ENCODE measurements around the gene CLUH.
"Not testable (repeated sequence)": the region's sequence is repeated elsewhere in the genome, so short reads cannot be mapped to it uniquely, and the experiment has no call there.

The CLUH gene

GRCh38 chr17:2701161-2701995 is 10.2 kb downstream of the CLUH start:
- H3K4me3 ChIP-seq (ENCODE audit: low read length), result no peak overlapping the region
- DNase-seq (ENCODE audit: low read depth), result no peak
- TF ChIP-seq CTCF (conservative IDR thresholded peaks at IDR 0.05; ENCODE audit: low read length), result no peak

DNA sequence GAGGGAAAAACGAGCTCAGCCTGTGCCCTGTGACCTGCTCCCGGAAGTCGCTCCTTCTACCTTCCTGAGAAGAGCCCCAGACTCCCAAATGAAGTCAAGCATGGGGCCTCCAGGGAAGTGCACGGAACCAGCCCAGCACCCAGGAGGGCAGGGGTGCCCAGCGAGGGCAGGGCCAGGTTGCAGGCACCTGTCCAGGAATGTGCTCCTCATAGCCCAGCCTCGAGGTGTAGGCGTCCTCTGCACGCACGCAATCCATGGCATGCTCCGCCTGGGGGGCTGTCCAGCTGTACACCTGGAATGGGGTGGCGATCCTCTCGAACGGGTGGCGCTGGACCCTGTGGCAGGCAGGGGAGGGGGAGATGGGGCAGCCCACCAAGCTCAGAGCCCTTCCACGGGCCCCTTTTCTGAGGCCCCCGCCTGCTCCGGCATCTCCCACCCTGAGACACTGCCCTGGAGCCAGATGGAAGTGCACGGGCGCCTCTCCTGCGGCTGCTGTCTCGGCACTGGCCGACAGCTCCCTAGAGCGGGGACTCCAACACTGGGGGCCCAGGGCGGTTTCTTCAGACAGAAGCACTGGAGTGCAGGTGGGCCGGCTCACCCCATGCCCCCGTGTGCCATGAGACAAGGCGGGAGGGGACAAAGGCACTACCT is 10.9 kb downstream of the CLUH start:
- no peak overlapping the region for H3K4me3 ChIP-seq (ENCODE audit: low read length)
- no peak for TF ChIP-seq CTCF (conservative IDR thresholded peaks at IDR 0.05; ENCODE audit: low read length)
- no peak for DNase-seq (ENCODE audit: low read depth)

GRCh38 chr17:2700030-2700490 is 11.5 kb downstream of the CLUH start:
- no peak for TF ChIP-seq CTCF (conservative IDR thresholded peaks at IDR 0.05; ENCODE audit: low read length)
- no peak overlapping the region for H3K4me3 ChIP-seq (ENCODE audit: low read length)
- no peak for DNase-seq (ENCODE audit: low read depth)

DNA sequence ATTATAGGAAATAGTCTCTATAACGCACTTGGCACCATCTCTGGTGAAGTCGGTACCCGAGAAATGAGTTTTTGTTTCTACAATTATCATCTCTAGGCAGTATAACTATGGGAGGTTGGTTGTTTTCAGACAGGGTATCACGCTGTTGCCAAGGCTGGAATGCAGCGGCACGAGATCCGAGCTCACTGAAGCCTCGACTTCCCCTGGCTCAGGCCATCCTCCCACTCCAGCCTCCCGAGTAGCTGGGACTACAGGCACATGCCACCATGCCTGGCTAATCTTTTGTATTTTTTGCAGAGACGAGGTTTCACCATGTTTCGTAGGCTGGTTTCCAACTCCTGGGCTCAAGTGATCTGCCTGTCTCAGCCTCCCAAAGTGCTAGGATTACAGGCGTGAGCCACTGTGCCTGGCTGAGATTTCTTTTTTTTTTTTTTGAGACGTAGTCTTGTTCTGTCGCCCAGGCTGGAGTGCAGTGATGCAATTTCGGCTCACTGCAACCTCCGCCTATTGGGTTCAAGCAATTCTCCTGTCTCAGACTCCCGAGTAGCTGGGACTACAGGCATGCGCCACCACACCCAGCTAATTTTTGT is 12.3 kb downstream of the CLUH start:
- not testable (repeated sequence) for H3K4me3 ChIP-seq (ENCODE audit: low read length); DNase-seq (ENCODE audit: low read depth)

DNA sequence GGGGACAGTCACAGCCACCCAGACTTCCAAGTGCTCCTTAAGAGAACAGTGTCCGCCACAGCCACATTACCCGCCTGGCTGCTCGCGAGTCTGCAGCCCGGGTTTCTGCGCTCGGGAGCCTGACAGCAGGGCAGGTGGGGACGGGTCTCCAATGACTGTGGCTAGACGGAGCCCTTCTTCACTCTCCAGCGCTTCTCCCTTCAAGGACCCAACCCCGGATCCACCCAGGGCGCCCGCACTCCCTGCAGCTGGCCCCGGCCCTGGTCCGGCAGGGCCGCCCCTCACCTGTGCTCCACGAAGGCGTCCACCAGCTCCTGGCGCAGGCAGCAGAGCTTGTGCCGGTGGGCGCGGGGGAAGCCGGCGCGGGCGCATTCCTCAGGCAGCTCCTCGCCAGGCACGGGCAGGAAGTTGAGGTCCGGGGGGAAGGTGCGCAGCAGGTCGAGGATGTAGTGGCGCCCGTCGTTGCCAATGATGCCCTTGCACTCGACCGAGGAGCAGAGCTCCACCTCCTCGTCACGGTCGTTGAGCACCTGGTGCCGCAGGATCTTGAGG is 13.9 kb downstream of the CLUH start:
- no peak for TF ChIP-seq CTCF (conservative IDR thresholded peaks at IDR 0.05; ENCODE audit: low read length)
- no peak overlapping the region for H3K4me3 ChIP-seq (ENCODE audit: low read length)
- DNase-seq (ENCODE audit: low read depth), result no peak

DNA sequence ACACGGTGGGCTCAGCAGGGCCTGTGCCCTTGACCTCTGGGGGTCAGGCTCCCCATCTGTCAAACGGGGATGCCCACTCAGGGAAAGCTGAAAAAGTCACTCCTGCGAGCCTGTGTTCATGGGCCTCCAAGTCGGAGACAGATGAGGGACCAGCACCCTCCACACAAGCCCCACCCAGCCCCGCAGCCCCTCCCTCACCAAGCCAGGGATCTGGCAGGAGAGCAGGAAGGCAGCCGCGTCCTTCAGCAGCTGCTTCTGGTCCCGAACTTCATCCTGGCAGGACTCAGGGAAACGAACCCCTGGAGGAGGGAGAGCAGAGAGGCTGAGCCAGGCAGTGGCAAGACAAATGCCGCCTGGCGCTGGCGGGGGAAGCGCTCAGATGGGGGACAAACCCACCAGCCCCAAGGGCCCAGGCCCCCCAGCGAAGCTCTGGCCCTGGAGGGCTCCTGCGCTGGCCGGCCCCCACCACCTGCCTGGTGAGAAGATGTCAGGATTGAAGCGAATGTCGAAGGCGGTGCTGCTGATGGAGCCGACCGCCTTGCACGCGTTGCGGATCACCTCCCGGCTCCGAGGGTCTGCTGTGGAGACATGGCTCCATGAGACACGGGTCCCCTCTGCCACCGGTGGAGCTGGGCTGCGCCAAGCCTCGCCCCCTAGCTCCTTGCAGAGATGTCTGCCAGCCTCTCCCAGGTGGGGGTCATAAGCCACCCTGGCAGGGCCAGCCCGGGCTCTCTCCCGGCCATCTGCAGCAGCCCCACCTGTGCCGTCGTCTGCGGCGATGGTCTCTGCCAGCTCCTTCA is 15.4 kb downstream of the CLUH start:
- DNase-seq (ENCODE audit: low read depth), result no peak
- no peak for TF ChIP-seq CTCF (conservative IDR thresholded peaks at IDR 0.05; ENCODE audit: low read length)
- no peak overlapping the region for H3K4me3 ChIP-seq (ENCODE audit: low read length)

All from AG10803 (cell line).